GM12892 (cell line): ENCODE data around the gene B3GAT3.

Experiments
- POLR2A ChIP-seq: IDR thresholded peaks from 2 replicates; pipeline ENCODE4 v1.6.1; 2011; ENCODE audit warnings: low read depth, low read length, control low read depth
- POLR2AphosphoS5 ChIP-seq: IDR thresholded peaks from 2 replicates; pipeline ENCODE4 v1.6.1; 2011; ENCODE audit warnings: low read depth, low read length, control low read depth
- TAF1 ChIP-seq: IDR thresholded peaks from 2 replicates; pipeline ENCODE4 v1.6.1; 2011; ENCODE audit warnings: low read depth, mild to moderate bottlenecking, control low read depth, low read length, borderline replicate concordance

DNA sequence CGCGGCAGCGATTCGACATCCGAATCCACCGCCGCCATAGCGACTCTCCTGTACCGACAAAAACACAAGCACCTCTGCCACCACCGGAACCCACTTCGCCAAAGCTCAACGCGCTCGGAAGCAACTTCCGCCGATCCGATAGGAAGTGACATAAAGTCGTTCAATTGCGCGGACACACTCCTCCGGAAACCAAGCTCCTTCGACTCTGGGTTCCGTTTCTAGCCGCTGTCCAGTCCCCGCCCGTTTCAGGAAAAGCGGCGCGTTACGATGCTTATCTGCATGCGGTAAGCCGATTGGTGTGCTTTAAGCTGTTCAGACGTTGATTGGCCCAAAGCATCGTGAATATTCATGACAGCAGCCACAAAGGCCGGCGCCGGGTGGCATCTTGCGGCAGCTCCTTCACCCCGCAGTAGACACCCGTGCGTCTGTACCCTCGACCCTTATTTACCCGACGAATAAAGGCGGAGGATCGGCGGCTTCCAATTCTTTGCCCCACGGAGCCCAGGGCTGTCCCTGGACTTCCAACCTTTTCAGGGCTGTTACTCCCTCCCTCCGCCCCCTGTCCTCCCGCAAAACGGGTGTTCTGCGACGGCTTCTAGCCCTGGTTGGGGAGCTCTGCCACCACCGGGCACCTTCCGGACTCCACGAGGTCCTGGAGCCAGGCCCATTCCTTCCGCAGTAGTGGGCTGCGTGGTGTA, 30.2 kb downstream of the B3GAT3 start, which contains the start of gene TUT1:
- TF ChIP-seq TAF1, result peak; percentile 91
- peak; percentile 98 for TF ChIP-seq POLR2A
- TF ChIP-seq POLR2AphosphoS5, result peak; percentile 98
